H9 (cell line): Measurements from ENCODE around the gene TMEM238. TPM values are rescaled to one million over a fixed set of nuclear protein-coding genes. Genes with fewer than 3 reads are reported as not detected.

Experiments
- DNase-seq: peaks from one replicate; pipeline ENCODE4 v3.0.0-alpha.2; 2017
- H2AFZ ChIP-seq: one replicate; pipeline ENCODE4 v1.6.1; 2013; ENCODE audit warnings: mild to moderate bottlenecking, low read length, control low read depth, moderate library complexity
- H2AK5ac ChIP-seq: 2 replicates; pipeline ENCODE4 v1.6.1; 2013; ENCODE audit warnings: low read length, control low read depth, mixed read lengths; ENCODE audit not compliant: insufficient read length
- H2BK120ac ChIP-seq: one replicate; pipeline ENCODE4 v1.6.1; 2013; ENCODE audit warnings: low read depth, mild to moderate bottlenecking, low read length, control low read depth, inconsistent platforms; ENCODE audit not compliant: poor library complexity, severe bottlenecking
- H2BK12ac ChIP-seq: 2 replicates; pipeline ENCODE4 v1.6.1; 2013; ENCODE audit warnings: low read length, control low read depth, mixed read lengths, low read depth; ENCODE audit not compliant: insufficient read length
- H2BK15ac ChIP-seq: 2 replicates; pipeline ENCODE4 v1.6.1; 2013; ENCODE audit warnings: low read depth, low read length, control low read depth
- H2BK20ac ChIP-seq: one replicate; pipeline ENCODE4 v1.6.1; 2013; ENCODE audit warnings: low read depth, mild to moderate bottlenecking, low read length, control low read depth, inconsistent platforms; ENCODE audit not compliant: poor library complexity, severe bottlenecking
- H2BK5ac ChIP-seq: 2 replicates; pipeline ENCODE4 v1.6.1; 2013; ENCODE audit warnings: low read length, control low read depth, mixed read lengths; ENCODE audit not compliant: insufficient read length
- H3K14ac ChIP-seq: 2 replicates; pipeline ENCODE4 v1.6.1; 2013; ENCODE audit warnings: low read length, control low read depth; ENCODE audit not compliant: insufficient read depth
- H3K18ac ChIP-seq: 2 replicates; pipeline ENCODE4 v1.6.1; 2013; ENCODE audit warnings: low read depth, mild to moderate bottlenecking, mixed read lengths, low read length, control low read depth; ENCODE audit not compliant: insufficient read length
- H3K23ac ChIP-seq: 2 replicates; pipeline ENCODE4 v1.6.1; 2013; ENCODE audit warnings: low read length, control low read depth, mixed read lengths, low read depth; ENCODE audit not compliant: insufficient read length
- H3K23me2 ChIP-seq: 2 replicates; pipeline ENCODE4 v1.6.1; 2013; ENCODE audit warnings: low read depth, mild to moderate bottlenecking, mixed read lengths, low read length, control low read depth; ENCODE audit not compliant: insufficient read length, poor library complexity, severe bottlenecking
- H3K27ac ChIP-seq: 2 replicates; pipeline ENCODE4 v1.5.1; 2013; ENCODE audit warnings: low read length, control low read depth, mixed read lengths, low read depth; ENCODE audit not compliant: insufficient read length
- H3K27me3 ChIP-seq: 2 replicates; pipeline ENCODE4 v1.6.1; 2013; ENCODE audit warnings: low read length, control low read depth, inconsistent platforms; ENCODE audit not compliant: insufficient read depth
- H3K4ac ChIP-seq: 2 replicates; pipeline ENCODE4 v1.6.1; 2013; ENCODE audit warnings: low read depth, mild to moderate bottlenecking, control low read depth, inconsistent platforms, low read length, moderate library complexity
- H3K4me1 ChIP-seq: 2 replicates; pipeline ENCODE4 v1.6.1; 2013; ENCODE audit warnings: low read length, control low read depth, inconsistent platforms; ENCODE audit not compliant: insufficient read depth
- H3K4me2 ChIP-seq: 2 replicates; pipeline ENCODE4 v1.6.1; 2013; ENCODE audit warnings: low read length, control low read depth, mixed read lengths; ENCODE audit not compliant: insufficient read length, insufficient read depth
- H3K56ac ChIP-seq: 2 replicates; pipeline ENCODE4 v1.6.1; 2013; ENCODE audit warnings: low read depth, mild to moderate bottlenecking, mixed read lengths, low read length, control low read depth; ENCODE audit not compliant: insufficient read length
- H3K79me1 ChIP-seq: 2 replicates; pipeline ENCODE4 v1.6.1; 2013; ENCODE audit warnings: low read depth, mild to moderate bottlenecking, moderate library complexity, low read length, control low read depth, inconsistent platforms; ENCODE audit not compliant: insufficient read depth, poor library complexity, severe bottlenecking
- H3K79me2 ChIP-seq: 2 replicates; pipeline ENCODE4 v1.6.1; 2013; ENCODE audit warnings: low read length, control low read depth, inconsistent platforms; ENCODE audit not compliant: insufficient read depth
- H3K9ac ChIP-seq: 2 replicates; pipeline ENCODE4 v1.6.1; 2013; ENCODE audit warnings: low read length, control low read depth, mixed read lengths; ENCODE audit not compliant: insufficient read length; ENCODE audit errors: extremely low read depth
- H3K9me3 ChIP-seq: one replicate; pipeline ENCODE4 v1.6.1; 2013; ENCODE audit warnings: low read depth, low read length, inconsistent platforms; ENCODE audit not compliant: control insufficient read depth
- H3T11ph ChIP-seq: one replicate; pipeline ENCODE4 v1.6.1; 2013; ENCODE audit warnings: mild to moderate bottlenecking, low read length, control low read depth, inconsistent platforms
- H4K20me1 ChIP-seq: one replicate; pipeline ENCODE4 v1.6.1; 2013; ENCODE audit not compliant: control insufficient read depth, insufficient read length, insufficient read depth
- H4K5ac ChIP-seq: 2 replicates; pipeline ENCODE4 v1.6.1; 2013; ENCODE audit warnings: low read depth, mild to moderate bottlenecking, mixed read lengths, low read length, control low read depth; ENCODE audit not compliant: insufficient read length
- H4K8ac ChIP-seq: replicated peaks from 2 replicates; pipeline ENCODE4 v1.6.1; 2013; ENCODE audit warnings: low read length, control low read depth, mixed read lengths, low read depth; ENCODE audit not compliant: insufficient read length
- H4K91ac ChIP-seq: 2 replicates; pipeline ENCODE4 v1.6.1; 2013; ENCODE audit warnings: low read depth, mild to moderate bottlenecking, moderate library complexity, mixed read lengths, low read length, control low read depth; ENCODE audit not compliant: insufficient read length
- H3K27ac Mint-ChIP-seq, 3 experiments: 2 replicates in 2 of 3; 3 replicates in 1 of 3; pipeline ENCODE4 v1.8.0; 2020 to 2021; ENCODE audit warnings: mixed read lengths in 3 of 3, mild to moderate bottlenecking in 1 of 3, moderate library complexity in 1 of 3
- H3K27me3 Mint-ChIP-seq: 2 replicates; pipeline ENCODE4 v1.8.0; 2021; ENCODE audit warnings: low read depth, mild to moderate bottlenecking, moderate library complexity, mixed read lengths
- H3K36me3 Mint-ChIP-seq, 3 experiments: 2 replicates in 2 of 3; 3 replicates in 1 of 3; pipeline ENCODE4 v1.8.0; 2020 to 2021; ENCODE audit warnings: low read depth in 3 of 3, mixed read lengths in 3 of 3; ENCODE audit not compliant: insufficient read depth in 1 of 3
- H3K4me1 Mint-ChIP-seq, 2 experiments: 2 replicates each; pipeline ENCODE4 v1.8.0; 2020; ENCODE audit warnings: mixed read lengths in 2 of 2
- H3K4me3 Mint-ChIP-seq, 2 experiments: 2 replicates in 1 of 2; 3 replicates in 1 of 2; pipeline ENCODE4 v1.8.0; 2020 to 2021; ENCODE audit warnings: mild to moderate bottlenecking in 2 of 2, mixed read lengths in 2 of 2, moderate library complexity in 1 of 2
- H3K9me3 Mint-ChIP-seq, 2 experiments: 2 replicates in 1 of 2; 3 replicates in 1 of 2; pipeline ENCODE4 v1.8.0; 2020; ENCODE audit warnings: mild to moderate bottlenecking in 2 of 2, mixed read lengths in 2 of 2, moderate library complexity in 1 of 2
- WGBS: extraction: QIAGEN DNeasy Blood & Tissue Kit; methylation state at CpG from one replicate; pipeline ENCODE4 v1.1.7; 2013; ENCODE audit warnings: missing lambda C conversion rate, low lambda C conversion rate, mixed read lengths; ENCODE audit not compliant: insufficient read length; ENCODE audit errors: extremely low coverage; 5-methylcytosine and 5-hydroxymethylcytosine counted together
- total RNA-seq: library from RNA; stranded (reverse); gene quantifications from 2 replicates; pipeline ENCODE4 v1.2.1, GENCODE V29; 2021
- TF ChIP-seq, protein P1 (sequence below): fragments of 200-600 bp; sonication (generic); conservative IDR thresholded peaks from 3 replicates; pipeline ENCODE4 v1.8.0; 2021; ENCODE audit warnings: antibody characterized with exemption, mild to moderate bottlenecking

The TMEM238 gene
- total RNA-seq, 1 experiment from 2014 or later = 4.8 TPM

DNA sequence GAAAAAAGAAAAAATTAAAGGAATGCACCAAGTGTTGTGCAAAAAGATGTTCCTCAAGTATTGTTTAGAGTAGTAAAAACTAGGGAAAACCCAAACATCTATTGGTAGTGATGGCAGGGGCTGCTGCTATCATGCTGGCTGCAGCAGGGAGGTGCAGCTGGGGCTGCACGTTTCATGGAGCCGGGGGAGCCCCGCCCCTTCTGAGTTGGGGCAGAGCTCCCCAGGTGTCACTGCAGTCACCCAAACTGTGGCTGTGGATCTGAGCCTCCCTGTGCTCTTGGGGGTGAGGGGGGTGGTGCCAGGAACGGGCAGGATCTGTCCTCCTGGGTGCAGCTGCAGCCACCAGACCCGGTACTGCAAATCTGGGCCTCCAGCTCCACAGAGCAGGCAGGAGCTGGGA lies 35.0 kb upstream of the TMEM238 start:
- H4K8ac ChIP-seq = no peak overlapping the region
- no peak overlapping the region for H2AFZ ChIP-seq
- no peak overlapping the region for H3K14ac ChIP-seq
- H3T11ph ChIP-seq = no peak overlapping the region
- H3K56ac ChIP-seq = no peak overlapping the region
- no peak overlapping the region for H4K5ac ChIP-seq
- no peak overlapping the region for H4K91ac ChIP-seq
- TF ChIP-seq, protein P1, sequence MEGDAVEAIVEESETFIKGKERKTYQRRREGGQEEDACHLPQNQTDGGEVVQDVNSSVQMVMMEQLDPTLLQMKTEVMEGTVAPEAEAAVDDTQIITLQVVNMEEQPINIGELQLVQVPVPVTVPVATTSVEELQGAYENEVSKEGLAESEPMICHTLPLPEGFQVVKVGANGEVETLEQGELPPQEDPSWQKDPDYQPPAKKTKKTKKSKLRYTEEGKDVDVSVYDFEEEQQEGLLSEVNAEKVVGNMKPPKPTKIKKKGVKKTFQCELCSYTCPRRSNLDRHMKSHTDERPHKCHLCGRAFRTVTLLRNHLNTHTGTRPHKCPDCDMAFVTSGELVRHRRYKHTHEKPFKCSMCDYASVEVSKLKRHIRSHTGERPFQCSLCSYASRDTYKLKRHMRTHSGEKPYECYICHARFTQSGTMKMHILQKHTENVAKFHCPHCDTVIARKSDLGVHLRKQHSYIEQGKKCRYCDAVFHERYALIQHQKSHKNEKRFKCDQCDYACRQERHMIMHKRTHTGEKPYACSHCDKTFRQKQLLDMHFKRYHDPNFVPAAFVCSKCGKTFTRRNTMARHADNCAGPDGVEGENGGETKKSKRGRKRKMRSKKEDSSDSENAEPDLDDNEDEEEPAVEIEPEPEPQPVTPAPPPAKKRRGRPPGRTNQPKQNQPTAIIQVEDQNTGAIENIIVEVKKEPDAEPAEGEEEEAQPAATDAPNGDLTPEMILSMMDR = no peak
- WGBS = no CpG with 5 or more reads among the region's 5 CpGs
- Mint-ChIP-seq H3K4me1 (peaks cover 2 to 10% of the 10 kb centered on the region in 2 experiments), H3K4me3 (no peak overlapping the region), H3K9me3 (peaks cover 0 to 6% of the 10 kb centered on the region in 2 experiments; a peak in 1 of 5 replicates), H3K27me3 (peaks cover 38% of the 10 kb centered on the region), H3K36me3 (no peaks in the 10 kb centered on the region), H3K27ac (no peak overlapping the region)
- H2AK5ac ChIP-seq = no peak overlapping the region
- no peak for DNase-seq
- H3K18ac ChIP-seq = no peak overlapping the region
- H2BK15ac ChIP-seq = no peak overlapping the region
- no peaks in the 10 kb centered on the region for H4K20me1 ChIP-seq
- peaks cover 3% of the 10 kb centered on the region for H3K4me1 ChIP-seq
- H3K79me2 ChIP-seq = no peaks in the 10 kb centered on the region
- H3K27ac ChIP-seq = no peak overlapping the region
- no peak overlapping the region for H3K23ac ChIP-seq
- no peak overlapping the region for H2BK12ac ChIP-seq
- no peak overlapping the region for H3K9ac ChIP-seq
- no peak overlapping the region for H3K4ac ChIP-seq
- no peaks in the 10 kb centered on the region for H3K27me3 ChIP-seq
- no peak overlapping the region for H2BK120ac ChIP-seq
- H3K9me3 ChIP-seq = no peaks in the 10 kb centered on the region
- no peak overlapping the region for H2BK5ac ChIP-seq
- no peaks in the 10 kb centered on the region for H3K79me1 ChIP-seq
- no peak overlapping the region for H3K4me2 ChIP-seq
- no peak overlapping the region for H2BK20ac ChIP-seq
- H3K23me2 ChIP-seq = no peaks in the 10 kb centered on the region
